ENCODE data around the gene SMC6.

Gene SMC6

DNA sequence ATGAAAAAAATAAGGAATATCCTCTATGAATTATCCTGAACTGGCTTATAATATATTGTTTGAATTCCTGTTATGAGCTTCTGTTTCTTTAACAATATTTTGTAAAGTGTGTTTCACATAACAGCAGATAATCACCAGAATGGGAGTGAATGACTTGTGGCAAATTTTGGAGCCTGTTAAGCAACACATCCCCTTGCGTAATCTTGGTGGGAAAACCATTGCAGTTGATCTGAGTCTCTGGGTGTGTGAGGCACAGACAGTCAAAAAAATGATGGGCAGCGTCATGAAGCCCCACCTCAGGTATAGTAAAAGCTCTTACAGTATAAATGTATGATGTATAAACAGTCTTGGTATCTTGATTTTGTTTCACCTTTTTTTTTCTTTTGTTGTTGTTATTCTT is 6.2 kb upstream of the SMC6 start:
- peak in 1 of 2 donors; percentile 18 for DNase-seq

DNA sequence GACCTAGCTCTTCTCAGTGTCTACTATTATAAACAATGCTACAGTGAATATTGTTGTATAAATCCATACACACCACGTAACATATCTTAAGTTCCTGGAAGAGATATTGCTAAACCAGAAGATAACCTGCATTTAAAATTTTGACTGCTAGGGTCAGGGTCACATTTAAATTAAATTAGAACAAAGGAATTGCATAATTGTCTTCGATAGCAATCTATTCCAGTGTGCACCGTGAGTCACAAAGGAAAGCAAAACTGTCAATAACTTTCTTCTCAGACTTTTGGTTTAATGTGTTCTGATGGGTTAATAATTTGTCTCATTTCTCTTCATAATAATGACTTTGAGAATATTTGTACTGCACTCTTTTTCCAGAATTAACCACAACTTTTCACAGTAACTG is 4.5 kb upstream of the SMC6 start:
- DNase-seq: no peak

DNA sequence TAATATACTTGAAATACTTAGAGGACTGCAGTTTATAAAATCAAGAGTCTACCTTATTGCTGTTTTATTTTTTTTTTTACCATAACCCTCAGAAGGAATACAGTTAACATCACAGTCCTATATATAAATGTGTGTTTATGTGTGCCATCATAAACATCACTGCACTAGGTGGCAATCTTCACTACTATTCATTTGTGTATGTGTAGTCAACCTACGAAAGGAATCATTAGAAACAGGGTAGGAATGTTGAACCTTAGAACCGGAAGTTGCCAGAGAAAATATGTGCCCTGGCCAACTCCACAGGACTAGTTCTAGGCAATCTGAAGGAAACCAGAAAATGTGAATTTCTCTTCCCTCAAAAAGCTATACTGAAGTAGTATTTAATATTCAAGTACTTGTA is 3.7 kb upstream of the SMC6 start:
- DNase-seq: no peak

DNA sequence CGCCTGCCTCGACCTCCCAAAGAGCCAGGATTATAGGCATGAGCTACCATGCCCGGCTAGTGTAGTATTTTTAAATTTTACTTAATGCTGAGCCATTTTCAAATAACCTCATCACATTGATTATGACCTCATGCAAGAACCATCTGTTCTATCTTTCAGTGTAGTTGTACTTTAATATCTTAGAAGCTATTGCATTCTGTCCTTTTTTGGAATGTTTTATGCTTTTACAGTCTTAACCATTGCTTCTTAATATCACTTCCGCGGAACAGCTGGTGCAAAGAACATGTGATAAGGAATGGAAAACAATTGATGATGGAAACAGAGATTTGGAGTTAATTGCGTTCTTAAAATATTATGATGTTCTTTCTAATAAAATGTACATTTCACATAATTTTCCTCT is 3.1 kb upstream of the SMC6 start:
- no peak for DNase-seq

DNA sequence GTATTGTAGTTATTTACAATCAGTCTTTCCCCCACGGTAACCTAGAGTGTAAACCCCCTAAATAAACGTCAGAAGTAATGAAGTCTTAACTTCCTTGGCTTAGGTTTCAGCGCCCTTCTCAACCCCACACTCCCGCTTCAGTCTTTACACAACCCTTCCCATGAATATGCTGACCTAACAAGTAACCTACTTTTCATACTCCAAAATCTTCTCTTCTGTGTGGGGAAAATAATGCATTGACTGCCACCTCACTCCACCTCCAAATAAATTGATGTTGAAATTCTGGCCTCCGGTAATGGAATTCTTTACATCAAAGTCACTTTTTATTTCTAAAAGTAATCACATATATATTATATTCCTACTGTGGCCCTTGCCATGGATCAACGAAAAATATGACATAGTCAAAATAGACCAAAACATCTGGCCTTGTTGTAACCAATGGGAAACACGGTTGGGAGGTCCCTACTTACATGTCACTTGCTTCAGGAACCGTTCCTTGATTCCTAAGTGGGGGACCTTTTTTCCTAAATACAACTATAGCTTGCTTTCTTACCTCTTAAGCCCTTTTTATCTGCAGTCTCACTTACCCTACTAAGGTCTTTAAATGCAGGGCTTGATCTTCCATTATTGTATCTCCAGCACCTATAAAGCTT is 1.3 kb upstream of the SMC6 start:
- no peak for DNase-seq

DNA sequence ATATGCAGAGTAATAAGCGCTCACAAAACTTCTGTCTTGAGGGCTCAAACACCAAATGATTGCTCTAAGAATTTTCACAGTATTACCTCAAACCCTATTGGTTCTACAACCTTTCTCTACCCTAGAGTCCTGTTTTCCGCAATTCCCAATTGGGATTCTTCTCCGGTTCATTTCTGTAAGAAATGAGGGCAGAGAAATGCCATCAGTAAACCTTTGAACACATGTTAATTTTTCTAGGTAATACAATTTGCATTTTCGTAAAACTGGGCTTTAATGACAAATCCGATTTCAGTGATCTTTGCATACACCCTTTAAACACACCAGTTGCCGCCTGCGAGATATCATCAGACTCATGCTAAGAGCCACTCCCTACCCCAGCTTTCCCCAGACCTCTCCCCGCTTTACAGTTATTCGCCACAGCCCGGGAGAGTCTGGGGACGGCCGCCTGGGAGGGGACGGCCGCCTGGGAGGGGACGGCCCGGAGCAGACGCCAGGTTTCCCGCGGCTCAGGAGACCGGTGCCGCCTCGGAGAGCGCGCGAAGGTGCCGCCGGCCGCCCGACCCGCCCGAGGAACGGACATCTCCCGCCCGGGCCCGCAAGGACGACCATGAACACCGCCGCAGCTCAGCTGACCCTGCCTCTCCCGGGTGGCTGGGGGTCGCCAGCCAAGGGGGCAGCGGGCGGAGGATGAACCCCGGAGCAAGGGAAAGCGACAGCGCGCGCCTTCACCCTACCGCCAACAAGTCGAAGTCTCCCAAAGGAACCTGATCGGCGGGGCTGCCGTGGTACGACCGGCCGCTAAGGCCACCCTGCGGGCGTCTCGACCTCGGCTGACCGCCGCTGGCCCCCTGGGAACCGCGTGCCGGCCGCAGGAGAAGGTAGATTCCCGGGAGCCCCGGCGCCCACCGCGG is 463 bp downstream of the SMC6 start:
- DNase-seq: peak; percentile 28 to 45

DNA sequence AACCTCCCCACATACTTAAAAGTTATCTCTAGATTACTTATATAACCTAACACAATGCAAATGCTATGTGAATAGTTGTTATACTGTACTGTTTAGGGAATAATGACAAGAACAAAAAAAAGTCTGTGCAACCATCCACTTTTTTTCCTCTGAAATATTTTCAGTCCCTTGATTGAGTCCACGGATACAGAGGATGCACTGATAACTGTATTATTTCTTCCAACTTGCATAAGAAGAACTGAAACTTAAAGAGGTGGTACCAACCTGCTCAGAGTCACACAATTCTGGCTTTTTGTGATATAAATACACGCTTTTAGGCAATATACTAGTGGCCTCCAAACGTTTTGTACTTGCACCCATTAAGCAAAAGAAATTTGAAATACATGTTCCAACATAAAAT is 1.4 kb downstream of the SMC6 start:
- DNase-seq: no peak

DNA sequence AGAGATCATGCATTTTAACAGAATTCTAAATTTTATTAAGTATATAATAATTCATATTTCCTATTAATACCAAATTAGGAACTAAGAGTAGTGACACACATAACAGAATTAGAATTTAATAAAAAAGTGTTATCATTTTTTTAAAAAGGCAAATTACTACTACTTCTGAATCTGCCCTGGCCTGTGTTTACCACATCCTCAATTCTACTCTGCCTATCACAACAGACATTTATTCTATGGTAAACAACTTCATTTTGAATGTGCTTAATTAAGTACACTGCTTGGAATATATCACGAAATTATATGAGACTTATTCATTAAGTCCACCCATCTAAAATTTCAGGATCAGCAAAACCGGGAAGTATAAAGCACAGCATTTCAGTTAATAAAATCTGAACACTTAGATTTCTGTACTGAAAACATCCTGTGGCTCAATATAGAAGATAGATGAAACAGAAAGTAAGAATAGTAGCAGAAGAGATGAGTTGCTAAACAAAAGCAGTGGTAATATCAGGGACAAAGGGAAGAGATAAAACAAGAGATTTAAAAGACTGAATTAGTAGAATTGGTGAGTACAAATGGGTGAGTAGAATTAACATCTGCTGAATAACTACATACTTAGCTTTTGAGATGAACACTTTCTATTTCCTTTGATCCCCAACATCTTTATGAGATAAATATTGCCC is 3.7 kb downstream of the SMC6 start:
- peak in 1 of 2 donors; percentile 11 for DNase-seq

DNA sequence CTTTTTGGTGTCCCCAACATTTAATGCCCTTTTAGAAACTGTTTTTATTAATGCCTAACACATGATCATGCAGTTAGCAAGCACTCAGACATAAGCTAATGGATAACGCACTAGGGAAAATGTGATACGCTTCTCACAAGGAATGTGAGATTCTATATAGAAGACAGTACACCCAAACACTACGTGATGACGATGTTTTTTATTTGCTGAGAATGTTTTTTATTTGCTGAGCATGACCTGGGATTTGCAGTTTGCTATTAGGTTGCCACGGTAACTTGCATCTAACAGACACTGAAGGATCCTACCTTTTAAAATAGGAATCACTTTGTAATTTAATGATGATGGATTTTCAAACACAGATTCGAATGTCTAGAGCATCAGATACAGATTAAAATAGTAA is 4.9 kb downstream of the SMC6 start:
- no peak for DNase-seq

DNA sequence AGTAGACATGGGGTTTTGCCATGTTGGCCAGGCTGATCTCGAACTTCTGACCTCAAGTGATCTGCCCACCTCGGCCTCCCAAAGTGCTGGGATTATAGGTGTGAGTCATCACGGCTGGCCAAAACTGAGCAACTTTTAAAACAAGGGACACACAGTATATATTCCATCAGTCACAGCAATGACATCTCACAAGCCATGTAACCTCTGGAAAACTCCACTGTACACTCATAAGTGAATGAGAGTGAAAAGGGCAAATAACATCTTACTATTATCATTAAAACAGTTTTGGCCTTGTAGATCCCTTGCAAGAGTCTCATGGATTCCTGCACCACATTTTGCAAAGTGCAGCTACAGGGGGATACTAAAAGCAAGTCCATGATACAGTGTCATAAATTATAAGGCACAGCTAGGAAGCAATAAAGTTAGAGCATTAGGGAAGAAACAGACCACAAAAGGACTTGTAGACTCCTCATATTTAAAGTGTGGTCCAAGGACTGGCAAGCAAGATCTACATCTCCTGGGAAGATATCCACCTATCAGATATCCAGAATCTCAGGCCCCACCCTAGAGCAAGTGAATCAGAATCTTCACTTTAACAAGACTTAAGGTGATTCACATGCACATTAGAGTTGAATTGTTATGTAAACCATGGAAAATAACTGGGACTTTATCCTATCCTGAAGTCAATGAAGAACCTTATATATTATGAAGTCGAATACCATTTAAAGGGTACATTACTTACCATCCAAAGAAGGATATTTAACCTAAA is 5.7 kb downstream of the SMC6 start:
- DNase-seq: no peak

DNA sequence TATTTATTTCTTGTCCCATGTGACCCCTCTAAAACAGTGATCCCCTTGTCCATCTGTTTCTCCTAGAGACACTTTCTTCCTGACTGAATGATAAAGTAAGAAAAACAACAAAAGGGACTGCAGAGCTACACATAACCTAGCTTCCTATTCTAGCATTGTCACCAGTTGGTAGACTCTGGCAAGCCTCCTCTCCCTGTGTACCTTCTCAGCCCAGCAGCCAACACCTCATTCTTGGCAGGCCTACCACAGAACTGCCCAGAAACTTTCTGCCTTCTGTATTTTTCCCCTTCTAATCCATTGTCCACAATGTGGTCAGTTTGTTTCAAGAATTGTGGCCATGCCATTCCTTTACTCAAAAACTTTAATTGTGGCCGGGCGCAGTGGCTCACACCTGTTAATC is 13.4 kb downstream of the SMC6 start:
- no peak for DNase-seq

DNA sequence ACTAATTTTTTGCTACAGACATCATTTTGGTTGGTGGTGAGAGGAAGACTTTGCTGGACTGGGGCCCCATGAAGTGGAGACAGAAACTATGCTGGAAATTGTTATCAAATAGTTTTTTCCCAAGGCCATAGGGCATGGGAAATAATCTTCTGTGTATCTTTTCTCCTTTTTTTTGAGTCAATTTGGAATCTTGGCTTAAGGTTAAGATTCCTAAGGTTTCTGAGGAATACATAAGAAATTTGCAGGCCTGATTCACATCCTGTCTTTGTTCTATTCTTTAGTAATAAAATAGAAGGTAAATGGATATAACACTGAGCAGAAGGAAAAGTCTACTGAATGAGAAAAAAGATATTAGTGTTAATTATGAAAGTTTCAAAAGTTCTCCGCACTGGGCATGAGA is 16.6 kb downstream of the SMC6 start:
- DNase-seq: no peak

DNA sequence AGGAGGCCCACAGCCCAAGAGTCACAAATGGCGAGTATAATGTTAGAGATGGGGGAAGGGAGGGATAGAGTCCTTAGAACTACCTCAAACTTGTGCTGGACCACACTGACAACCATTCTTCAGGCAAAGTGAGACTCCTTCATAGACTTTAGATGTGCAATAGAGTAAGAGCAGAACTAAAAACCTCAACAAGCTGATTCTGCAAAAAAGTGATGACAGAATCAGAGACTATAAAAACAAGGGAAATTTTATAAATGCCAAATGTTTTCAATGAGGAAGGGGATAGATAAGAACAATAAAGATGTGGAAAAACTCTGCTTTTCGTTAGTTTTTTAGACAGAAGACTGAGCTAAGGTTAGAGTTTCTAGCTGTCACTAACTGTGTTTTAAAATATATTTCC is 17.7 kb downstream of the SMC6 start:
- DNase-seq: no peak

DNA sequence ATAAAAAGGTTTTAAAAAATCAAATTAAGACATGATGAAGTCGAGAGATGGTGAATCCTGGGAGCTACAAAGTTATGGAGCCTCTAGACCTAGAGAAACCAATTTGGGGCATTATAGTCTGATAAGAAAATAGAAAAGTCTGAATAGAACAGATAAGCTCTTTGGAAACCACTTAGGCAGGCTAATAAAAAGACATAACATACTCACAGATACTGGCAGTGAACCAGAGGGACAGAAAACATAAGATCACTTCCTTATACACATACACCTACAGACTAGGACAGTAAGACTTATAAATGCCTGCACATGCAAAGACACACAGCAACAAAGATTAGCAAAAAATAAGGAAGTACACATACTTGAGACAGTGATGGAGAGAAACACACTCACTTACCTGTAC is 20.0 kb downstream of the SMC6 start:
- no peak for DNase-seq

DNA sequence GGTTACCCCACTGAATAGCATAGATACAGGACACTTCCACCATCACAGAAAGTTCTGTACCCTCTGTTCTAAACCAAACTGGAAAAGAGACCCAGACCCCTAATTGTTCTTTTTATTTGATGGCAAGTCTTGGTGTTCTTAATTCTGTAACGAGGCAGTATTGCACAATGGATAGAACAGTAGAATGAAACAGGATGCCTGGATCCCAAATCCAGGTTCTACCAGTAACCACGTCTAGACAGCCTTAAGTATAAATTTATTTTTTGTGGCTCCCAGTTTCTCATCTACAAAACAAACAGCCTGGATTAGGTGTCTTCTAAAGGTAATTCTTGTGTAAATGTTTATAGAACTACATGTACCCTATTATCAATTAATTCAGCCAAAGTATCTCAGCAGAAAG is 23.7 kb downstream of the SMC6 start:
- no peak for DNase-seq

DNA sequence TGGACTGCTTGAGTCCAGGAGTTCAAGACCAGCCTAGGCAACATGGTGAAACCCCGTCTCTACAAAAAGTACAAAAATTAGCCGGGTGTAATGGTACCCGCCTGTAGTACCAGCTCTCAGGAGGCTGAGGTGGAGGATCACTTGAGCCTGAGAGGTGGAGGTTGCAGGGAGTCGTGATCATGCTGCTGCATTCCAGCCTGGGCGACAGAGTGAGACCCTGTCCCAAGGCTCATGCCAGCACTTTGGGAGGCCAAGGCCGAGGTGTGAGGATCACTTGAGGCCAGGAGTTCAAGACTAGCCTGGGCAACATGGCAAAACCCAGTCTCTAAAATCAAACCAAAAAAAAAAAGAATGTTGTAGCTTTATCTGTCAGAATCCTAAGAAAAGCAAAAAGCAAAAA is 25.4 kb downstream of the SMC6 start:
- DNase-seq: no peak

DNA sequence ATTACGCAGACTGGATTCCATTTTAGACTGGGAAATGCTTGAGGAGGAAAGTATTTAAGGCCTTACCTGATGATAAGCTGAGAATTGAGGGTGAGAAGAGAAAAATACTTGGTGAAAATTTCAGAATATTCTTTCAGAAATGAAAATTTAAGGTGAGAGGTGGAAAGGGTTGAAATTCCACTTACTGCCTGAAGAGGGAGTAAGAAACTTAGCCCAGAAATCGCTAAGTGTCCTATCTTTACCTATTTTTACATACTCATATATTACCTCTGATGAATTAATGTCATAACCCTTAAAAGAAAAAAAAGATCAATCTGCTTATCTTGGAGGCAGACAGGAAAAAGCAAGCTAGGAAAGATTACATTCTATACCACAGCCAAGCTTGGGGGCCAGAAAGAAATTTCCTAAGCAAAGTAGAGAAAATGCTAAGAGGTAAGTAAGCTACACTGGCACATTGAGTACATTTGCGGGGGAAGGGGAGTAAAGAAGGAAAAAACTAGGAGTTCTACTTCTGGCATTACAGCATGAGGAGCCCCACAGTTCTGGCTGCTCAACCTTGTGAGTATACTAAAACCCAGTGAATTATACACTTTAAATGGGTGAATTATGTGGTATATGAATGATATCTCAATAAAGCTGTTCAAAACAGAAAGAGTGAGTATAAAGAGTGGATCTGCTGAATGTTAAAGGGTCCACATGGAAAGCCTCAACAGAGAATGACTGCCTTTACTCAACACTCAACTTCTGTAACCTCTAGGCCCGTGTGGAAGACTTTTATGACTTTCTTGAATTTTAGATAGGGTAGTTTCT is 33.8 kb downstream of the SMC6 start:
- peak in 1 of 2 donors; percentile 31 for DNase-seq

DNA sequence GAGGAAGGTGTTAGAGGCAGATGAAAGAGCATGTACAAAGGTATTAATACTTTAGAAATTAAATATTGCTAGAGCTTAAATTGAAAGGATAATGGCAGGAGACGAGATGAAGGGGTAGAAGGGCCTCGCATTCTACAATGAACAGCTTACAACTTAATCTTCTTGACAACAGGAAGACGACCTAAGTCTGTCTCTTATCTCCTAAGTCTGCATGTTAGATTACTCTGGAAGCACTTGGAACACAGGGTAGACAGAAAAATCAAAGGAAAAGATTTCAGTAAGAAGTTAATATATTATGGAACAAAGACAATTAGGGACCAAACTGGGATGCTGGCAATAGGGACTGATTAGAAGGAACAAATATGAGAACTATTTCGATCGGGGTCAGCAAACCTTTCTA is 34.9 kb downstream of the SMC6 start:
- no peak for DNase-seq

DNA sequence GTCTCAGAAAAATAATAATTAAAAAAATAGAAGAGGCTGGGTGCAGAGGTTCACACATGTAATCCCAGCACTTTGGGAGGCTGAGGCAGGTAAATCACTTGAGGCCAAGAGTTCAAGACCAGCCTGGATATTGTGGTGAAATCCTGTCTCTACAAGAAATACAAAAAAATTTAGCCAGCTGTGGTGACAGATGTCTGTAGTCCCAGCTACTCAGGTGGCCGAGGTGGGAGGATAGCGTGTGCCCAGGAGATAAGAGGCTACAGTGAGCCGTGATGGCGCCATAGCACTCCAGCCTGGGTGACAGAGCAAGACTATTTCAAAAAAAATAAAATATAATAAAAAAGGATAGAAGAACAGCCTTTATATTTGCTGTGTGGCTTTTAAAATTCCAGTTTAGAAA is 35.9 kb downstream of the SMC6 start:
- no peak for DNase-seq

DNA sequence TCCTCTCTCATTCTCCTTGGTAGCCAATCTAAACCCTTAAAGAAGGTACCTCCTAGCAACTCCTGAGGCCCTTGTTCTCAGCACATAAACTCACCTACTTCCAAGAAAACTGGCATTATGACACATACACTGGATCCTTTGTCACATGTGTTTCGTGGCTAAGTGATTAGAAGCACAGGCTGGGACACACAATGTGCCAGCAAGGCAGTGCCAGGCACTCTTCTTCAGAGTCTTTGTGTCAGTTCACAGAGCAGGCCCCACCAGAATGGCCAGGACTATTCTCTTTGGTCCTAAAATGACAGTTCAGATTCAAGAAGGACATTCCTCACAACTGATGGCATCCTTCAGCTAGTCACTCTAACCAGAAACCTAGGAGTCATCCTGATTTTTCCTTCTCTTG is 40.3 kb downstream of the SMC6 start:
- DNase-seq: no peak

DNA sequence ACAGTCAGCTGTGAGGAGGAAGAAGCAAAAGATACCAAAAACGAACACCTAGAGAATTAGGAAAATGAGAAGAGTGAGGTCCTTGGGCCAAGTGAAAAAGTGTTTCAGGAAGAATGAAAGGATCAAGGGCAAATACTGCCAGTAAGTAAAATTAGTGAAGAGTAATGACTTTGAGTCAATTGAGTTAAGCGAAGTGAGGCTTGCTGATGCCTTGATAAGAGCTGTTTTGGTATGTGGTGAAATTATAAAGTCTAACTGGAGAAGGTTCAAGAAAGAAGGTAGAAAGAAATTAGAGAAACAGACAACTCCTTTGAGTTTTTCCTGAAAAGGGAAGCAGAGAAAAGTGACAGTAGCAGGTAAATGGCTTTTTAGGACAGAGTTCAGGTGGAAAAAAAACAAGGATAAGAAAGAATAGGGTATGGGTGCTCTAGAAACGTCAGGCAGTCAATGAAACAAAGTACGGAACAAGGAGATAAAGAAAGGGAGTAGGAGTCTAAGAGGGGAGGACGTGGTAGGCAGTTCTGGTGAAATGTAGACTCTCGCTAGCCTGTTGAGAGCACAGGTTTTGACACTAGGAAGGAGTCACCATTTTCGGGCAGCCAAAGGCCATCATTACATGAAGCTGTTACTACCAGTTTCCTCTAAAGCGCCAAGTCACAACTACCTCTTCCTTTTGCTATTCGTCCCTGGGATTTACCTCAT is 42.9 kb downstream of the SMC6 start:
- no peak for DNase-seq

DNA sequence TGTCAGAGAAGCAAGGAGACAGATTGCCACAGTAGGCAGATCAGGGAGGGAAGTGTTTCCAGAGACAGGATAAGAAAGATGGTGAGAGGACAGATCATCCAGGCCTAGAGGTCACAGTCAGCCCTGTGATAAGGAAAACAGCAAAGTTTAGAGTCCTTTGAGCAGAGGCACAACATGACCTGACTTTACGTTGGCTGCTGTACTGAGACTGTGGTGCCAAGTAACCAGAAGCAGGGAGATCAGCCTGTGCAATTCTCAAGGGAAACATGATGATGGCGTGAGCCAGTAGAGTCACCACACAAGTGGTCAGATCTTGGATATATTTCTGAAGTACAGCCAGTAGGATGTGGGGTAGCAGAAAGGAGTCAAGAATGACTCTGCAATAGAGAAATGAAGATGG is 43.7 kb downstream of the SMC6 start:
- no peak for DNase-seq
